HG02870 (cell line): ENCODE measurements around the gene ME3.

ENCODE experiments used
- ATAC-seq: cut with Tn5 transposase; IDR thresholded peaks from one replicate; pipeline ENCODE4 v1.9.1; 2021; ENCODE audit warnings: mild to moderate bottlenecking, moderate library complexity; ENCODE audit not compliant: unreplicated experiment

The ME3 gene

GRCh38 chr11:86495351-86495750 lies 177.1 kb downstream of the ME3 start:
- ATAC-seq: no peak

- ATAC-seq: no peak
Measured at GRCh38 chr11:86492370-86493010, 179.9 kb downstream of the ME3 start.

GRCh38 chr11:86491027-86491426 lies 181.4 kb downstream of the ME3 start:
- no peak for ATAC-seq

GRCh38 chr11:86490582-86490981 lies 181.8 kb downstream of the ME3 start:
- no peak for ATAC-seq

GRCh38 chr11:86489442-86489841 lies 183.0 kb downstream of the ME3 start:
- ATAC-seq: no peak

GRCh38 chr11:86488553-86488952 lies 183.9 kb downstream of the ME3 start:
- no peak for ATAC-seq

- ATAC-seq: no peak
Measured at GRCh38 chr11:86487671-86488070, 184.7 kb downstream of the ME3 start.

GRCh38 chr11:86486261-86487030 lies 186.0 kb downstream of the ME3 start:
- ATAC-seq: no peak

GRCh38 chr11:86484795-86485166 lies 187.6 kb downstream of the ME3 start:
- ATAC-seq: no peak

- ATAC-seq: no peak
Measured at GRCh38 chr11:86483940-86484794, 188.2 kb downstream of the ME3 start.

- no peak for ATAC-seq
Measured at GRCh38 chr11:86483610-86483939, 188.8 kb downstream of the ME3 start.

GRCh38 chr11:86482692-86483091 lies 189.7 kb downstream of the ME3 start:
- ATAC-seq: no peak

- no peak for ATAC-seq
Measured at GRCh38 chr11:86481399-86481798, 191.0 kb downstream of the ME3 start.

GRCh38 chr11:86478348-86478747 lies 194.1 kb downstream of the ME3 start:
- no peak for ATAC-seq

GRCh38 chr11:86477495-86478155 lies 194.8 kb downstream of the ME3 start:
- no peak for ATAC-seq

GRCh38 chr11:86476109-86476861 lies 196.1 kb downstream of the ME3 start:
- no peak for ATAC-seq

GRCh38 chr11:86475027-86475426 lies 197.4 kb downstream of the ME3 start:
- no peak for ATAC-seq

- no peak for ATAC-seq
Measured at GRCh38 chr11:86473991-86474833, 198.2 kb downstream of the ME3 start.

- ATAC-seq: no peak
Measured at GRCh38 chr11:86469491-86470388, 202.7 kb downstream of the ME3 start.
